ENCODE results near the gene KLHL26.

The KLHL26 gene

GRCh38 chr19:18603255-18603957, 33.4 kb upstream of the KLHL26 start:
- FAIRE-seq: no peak

GRCh38 chr19:18603958-18604819, 32.6 kb upstream of the KLHL26 start:
- no peak for FAIRE-seq

- FAIRE-seq: no peak
Observed at GRCh38 chr19:18604820-18605159, 32.0 kb upstream of the KLHL26 start.

- FAIRE-seq: no peak
Observed at GRCh38 chr19:18605196-18605545, 31.7 kb upstream of the KLHL26 start.

- no peak for FAIRE-seq
Observed at GRCh38 chr19:18605546-18606280, 31.1 kb upstream of the KLHL26 start.

GRCh38 chr19:18606281-18607225, 30.3 kb upstream of the KLHL26 start, which contains the start of gene CRLF1:
Gene CRLF1 (minus strand): TSS chr19:18606799. CDS start chr19:18606656, 143 bp downstream.
- no peak for FAIRE-seq

GRCh38 chr19:18607226-18608101, 29.4 kb upstream of the KLHL26 start:
- no peak for FAIRE-seq

- FAIRE-seq: no peak
Observed at GRCh38 chr19:18608102-18608804, 28.6 kb upstream of the KLHL26 start.

- no peak for FAIRE-seq
Observed at GRCh38 chr19:18608805-18609716, 27.8 kb upstream of the KLHL26 start.

DNA sequence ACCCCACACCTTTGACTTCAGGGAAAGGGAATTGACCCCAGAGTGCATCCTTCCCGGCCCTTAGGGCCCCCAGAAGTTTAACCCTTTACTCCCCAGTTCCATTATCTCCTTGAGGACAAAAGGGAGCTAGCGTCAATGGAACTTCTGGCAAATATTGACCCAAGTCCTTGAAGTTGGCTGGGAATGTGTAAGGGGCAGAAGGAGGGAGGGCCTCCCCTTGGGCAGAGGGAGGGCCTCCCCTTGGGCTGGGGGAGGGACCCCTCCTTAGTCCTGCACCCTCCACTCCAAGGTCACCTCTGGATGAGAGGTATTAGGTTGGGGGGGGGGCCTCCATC, 27.1 kb upstream of the KLHL26 start:
- FAIRE-seq: no peak

DNA sequence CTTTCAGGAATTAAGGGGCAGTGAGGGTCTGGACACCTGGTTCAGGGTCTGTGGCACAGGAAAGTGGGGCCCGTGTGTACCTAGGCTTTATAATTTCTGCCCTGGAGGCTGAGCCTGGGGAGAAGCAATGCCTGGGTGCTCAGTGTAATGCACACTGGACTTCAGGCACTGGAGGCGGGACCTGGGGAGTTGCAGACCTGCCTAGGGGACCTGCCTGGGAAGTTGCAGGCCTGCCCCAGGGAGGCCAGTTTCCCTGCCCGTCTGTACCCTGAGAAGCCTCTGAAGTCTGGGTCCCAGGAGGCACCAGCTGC, 26.6 kb upstream of the KLHL26 start:
- no peak for FAIRE-seq

DNA sequence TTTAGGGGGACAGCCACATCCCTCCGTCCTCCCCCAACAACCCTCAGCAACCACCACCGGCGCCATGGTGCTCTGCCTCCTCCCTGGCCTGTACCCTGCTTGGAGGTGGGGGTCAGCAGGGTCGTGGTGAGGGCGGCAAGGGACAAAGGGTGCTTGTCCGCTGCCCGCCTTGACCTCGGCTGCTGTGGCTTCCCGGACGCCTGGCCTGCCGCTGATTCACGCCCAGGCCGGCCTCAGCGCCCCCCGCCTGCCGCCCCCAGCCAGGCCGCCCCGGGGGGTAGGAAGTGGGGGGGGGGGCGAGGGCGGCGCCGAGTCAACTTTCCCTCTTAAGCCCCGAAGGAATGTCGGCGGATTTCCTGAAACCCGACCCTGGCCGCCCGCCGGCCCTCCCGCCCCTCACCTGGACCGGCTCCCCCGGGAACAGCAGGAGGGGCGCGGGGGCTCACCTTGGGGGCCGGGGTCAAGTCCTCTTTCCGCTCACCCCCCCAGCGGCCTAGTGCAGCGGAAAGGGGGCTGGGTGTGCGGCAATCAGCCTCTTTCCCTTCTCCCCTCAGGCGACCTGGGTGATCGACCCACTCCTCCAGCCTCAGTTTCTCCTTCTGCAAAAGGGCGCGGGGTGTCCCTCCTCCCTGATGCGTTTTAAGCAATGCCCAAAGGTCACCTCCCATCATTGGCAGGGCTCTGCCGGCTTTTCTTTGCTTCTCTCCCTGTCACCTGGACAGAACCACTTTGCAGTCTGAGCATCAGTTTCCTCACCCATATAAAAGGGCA, 26.1 kb upstream of the KLHL26 start:
- no peak for FAIRE-seq

- FAIRE-seq: no peak
Observed at GRCh38 chr19:18611327-18612050, 25.3 kb upstream of the KLHL26 start.

- no peak for FAIRE-seq
Observed at GRCh38 chr19:18612051-18612771, 24.6 kb upstream of the KLHL26 start.

- FAIRE-seq: no peak
Observed at GRCh38 chr19:18612772-18613588, 23.8 kb upstream of the KLHL26 start, which contains the start of gene TMEM59L. Gene TMEM59L (plus strand): TSS chr19:18612870. CDS start chr19:18612959, 89 bp downstream.

- FAIRE-seq: no peak
Observed at GRCh38 chr19:18613589-18614234, 23.1 kb upstream of the KLHL26 start.
